ENCODE measurements around the gene ADGRV1.

The ADGRV1 gene

GRCh38 chr5:90558344-90559192, at the start of gene ADGRV1:
Gene ADGRV1 (plus strand): TSS chr5:90558797. CDS start chr5:90558896, 99 bp downstream.
- no peaks in the 10 kb centered on the region for H3K36me3 ChIP-seq (replicated peaks)
- DNase-seq (ENCODE audit: low spot score in 2 of 2): peak; percentile 98

GRCh38 chr5:90510438-90510837, 48.2 kb upstream of the ADGRV1 start:
- H3K36me3 ChIP-seq (replicated peaks): peaks cover 6% of the 10 kb centered on the region; the same call in 1 of the 2 replicates
- H3K9me3 ChIP-seq: no peaks in the 10 kb centered on the region
- no peak overlapping the region for H3K4me3 ChIP-seq
- DNase-seq (ENCODE audit: low spot score in 2 of 2): no peak
- in situ Hi-C loops (cut with MboI; ENCODE audit: low sequenced_read_pairs): no loop called here
- H3K27me3 ChIP-seq (ENCODE audit: low read depth): no peaks in the 10 kb centered on the region
- peaks cover 11% of the 10 kb centered on the region for H3K4me1 ChIP-seq

More at GRCh38 chr5:90558344-90559192, at the start of gene ADGRV1:
- H3K4me1 ChIP-seq: peaks cover 57% of the 10 kb centered on the region
- in situ Hi-C loops (cut with MboI; ENCODE audit: low sequenced_read_pairs): no loop called here
- peak within 1 kb of the TSS; percentile 55 for H3K4me3 ChIP-seq
- H3K9me3 ChIP-seq: no peaks in the 10 kb centered on the region
- no peaks in the 10 kb centered on the region for H3K27me3 ChIP-seq (ENCODE audit: low read depth)

- peaks cover 7% of the 10 kb centered on the region for H3K36me3 ChIP-seq (replicated peaks)
- peaks cover 11% of the 10 kb centered on the region for H3K4me1 ChIP-seq
- in situ Hi-C loops (cut with MboI; ENCODE audit: low sequenced_read_pairs): no loop called here
- no peaks in the 10 kb centered on the region for H3K27me3 ChIP-seq (ENCODE audit: low read depth)
- DNase-seq (ENCODE audit: low spot score in 2 of 2): no peak
- H3K4me3 ChIP-seq: no peak overlapping the region
- H3K9me3 ChIP-seq: no peaks in the 10 kb centered on the region
Observed at GRCh38 chr5:90514520-90514919, 44.1 kb upstream of the ADGRV1 start.

GRCh38 chr5:90518661-90519060, 39.9 kb upstream of the ADGRV1 start:
- Histone ChIP-seq H3K9me3 (no peaks in the 10 kb centered on the region), H3K27me3 (ENCODE audit: low read depth) (no peaks in the 10 kb centered on the region), H3K4me3 (no peak overlapping the region), H3K4me1 (no peaks in the 10 kb centered on the region), H3K36me3 (replicated peaks) (peaks cover 22% of the 10 kb centered on the region)
- in situ Hi-C loops (cut with MboI; ENCODE audit: low sequenced_read_pairs): no loop called here
- no peak for DNase-seq (ENCODE audit: low spot score in 2 of 2)

- Histone ChIP-seq H3K27me3 (ENCODE audit: low read depth) (no peaks in the 10 kb centered on the region), H3K9me3 (no peaks in the 10 kb centered on the region), H3K4me1 (no peaks in the 10 kb centered on the region), H3K36me3 (replicated peaks) (peaks cover 22% of the 10 kb centered on the region), H3K4me3 (no peak overlapping the region)
- DNase-seq (ENCODE audit: low spot score in 2 of 2): no peak
- in situ Hi-C loops (cut with MboI; ENCODE audit: low sequenced_read_pairs): no loop called here
Observed at GRCh38 chr5:90519081-90519480, 39.5 kb upstream of the ADGRV1 start.

GRCh38 chr5:90528601-90529193, 29.9 kb upstream of the ADGRV1 start:
- Histone ChIP-seq H3K4me3 (peak overlapping the region; percentile 85), H3K27me3 (ENCODE audit: low read depth) (no peaks in the 10 kb centered on the region), H3K36me3 (replicated peaks) (peaks cover 5% of the 10 kb centered on the region), H3K4me1 (peaks cover 24% of the 10 kb centered on the region), H3K9me3 (no peaks in the 10 kb centered on the region)
- peak in 1 of 2 experiments; percentile 24 for DNase-seq (ENCODE audit: low spot score in 2 of 2)
- in situ Hi-C loops (cut with MboI; ENCODE audit: low sequenced_read_pairs): no loop called here

GRCh38 chr5:90529194-90529938, 29.2 kb upstream of the ADGRV1 start, which contains the start of gene LYSMD3:
Gene LYSMD3 (minus strand): TSS chr5:90529584. CDS start chr5:90525289, 4,295 bp downstream.
- Histone ChIP-seq H3K27me3 (ENCODE audit: low read depth) (no peaks in the 10 kb centered on the region), H3K9me3 (no peaks in the 10 kb centered on the region), H3K4me3 (peak within 1 kb of the TSS; percentile 85), H3K36me3 (replicated peaks) (peaks cover 5% of the 10 kb centered on the region), H3K4me1 (peaks cover 29% of the 10 kb centered on the region)
- in situ Hi-C loops (cut with MboI; ENCODE audit: low sequenced_read_pairs): no loop called here
- peak; percentile 95 to 99 for DNase-seq (ENCODE audit: low spot score in 2 of 2)

GRCh38 chr5:90529939-90530677, 28.5 kb upstream of the ADGRV1 start:
- Histone ChIP-seq H3K4me3 (peak overlapping the region; percentile 85), H3K9me3 (no peaks in the 10 kb centered on the region), H3K4me1 (peaks cover 35% of the 10 kb centered on the region), H3K36me3 (replicated peaks) (peaks cover 1% of the 10 kb centered on the region; the same call in 1 of the 2 replicates), H3K27me3 (ENCODE audit: low read depth) (no peaks in the 10 kb centered on the region)
- DNase-seq (ENCODE audit: low spot score in 2 of 2): peak; percentile 82 to 84
- in situ Hi-C loops (cut with MboI; ENCODE audit: low sequenced_read_pairs): no loop called here

- Histone ChIP-seq H3K9me3 (no peaks in the 10 kb centered on the region), H3K36me3 (replicated peaks) (no peaks in the 10 kb centered on the region), H3K27me3 (ENCODE audit: low read depth) (no peaks in the 10 kb centered on the region), H3K4me1 (peaks cover 37% of the 10 kb centered on the region), H3K4me3 (peak overlapping the region; percentile 85; the same call in 1 of the 2 replicates)
- DNase-seq (ENCODE audit: low spot score in 2 of 2): peak; percentile 61 to 62
- in situ Hi-C loops (cut with MboI; ENCODE audit: low sequenced_read_pairs): no loop called here
Observed at GRCh38 chr5:90530736-90531487, 27.7 kb upstream of the ADGRV1 start.

- no peak for DNase-seq (ENCODE audit: low spot score in 2 of 2)
- Histone ChIP-seq H3K4me1 (peaks cover 25% of the 10 kb centered on the region), H3K9me3 (no peaks in the 10 kb centered on the region), H3K27me3 (ENCODE audit: low read depth) (no peaks in the 10 kb centered on the region), H3K36me3 (replicated peaks) (no peaks in the 10 kb centered on the region), H3K4me3 (no peak overlapping the region)
- in situ Hi-C loops (cut with MboI; ENCODE audit: low sequenced_read_pairs): no loop called here
Observed at GRCh38 chr5:90533794-90534193, 24.8 kb upstream of the ADGRV1 start.

- Histone ChIP-seq H3K36me3 (replicated peaks) (no peaks in the 10 kb centered on the region), H3K4me3 (no peak overlapping the region), H3K9me3 (no peaks in the 10 kb centered on the region), H3K4me1 (peaks cover 25% of the 10 kb centered on the region), H3K27me3 (ENCODE audit: low read depth) (no peaks in the 10 kb centered on the region)
- in situ Hi-C loops (cut with MboI; ENCODE audit: low sequenced_read_pairs): no loop called here
- DNase-seq (ENCODE audit: low spot score in 2 of 2): no peak
Observed at GRCh38 chr5:90534922-90535321, 23.7 kb upstream of the ADGRV1 start.

GRCh38 chr5:90542827-90543519, 15.6 kb upstream of the ADGRV1 start:
- peaks cover 41% of the 10 kb centered on the region for H3K4me1 ChIP-seq
- in situ Hi-C loops (cut with MboI; ENCODE audit: low sequenced_read_pairs): no loop called here
- no peak overlapping the region for H3K4me3 ChIP-seq
- no peaks in the 10 kb centered on the region for H3K9me3 ChIP-seq
- no peaks in the 10 kb centered on the region for H3K27me3 ChIP-seq (ENCODE audit: low read depth)
- H3K36me3 ChIP-seq (replicated peaks): no peaks in the 10 kb centered on the region
- peak in 1 of 2 experiments; percentile 55 for DNase-seq (ENCODE audit: low spot score in 2 of 2)
